Effector memory CD4-positive, alpha-beta T cell (primary cell): ENCODE results near the gene RBM38.

ENCODE experiments used
- DNase-seq, 3 donors: peaks; one replicate each; pipeline ENCODE4 v3.0.0-alpha.2; 2020
- H3K27ac ChIP-seq: 2 replicates; pipeline ENCODE4 v1.7.0; 2013; ENCODE audit warnings: mild to moderate bottlenecking, low read length, moderate library complexity; ENCODE audit not compliant: insufficient read depth, poor library complexity, severe bottlenecking
- H3K27me3 ChIP-seq: replicated peaks from 2 replicates; pipeline ENCODE4 v1.7.0; 2013; ENCODE audit warnings: mild to moderate bottlenecking, low read length; ENCODE audit not compliant: insufficient read depth, control insufficient read depth, poor library complexity, severe bottlenecking
- H3K36me3 ChIP-seq: 2 replicates; pipeline ENCODE4 v1.7.0; 2013; ENCODE audit warnings: mild to moderate bottlenecking, low read length, moderate library complexity; ENCODE audit not compliant: control insufficient read depth, insufficient read depth
- H3K4me1 ChIP-seq: 2 replicates; pipeline ENCODE4 v1.7.0; 2013; ENCODE audit warnings: low read length, mild to moderate bottlenecking; ENCODE audit not compliant: control insufficient read depth, insufficient read depth, poor library complexity, severe bottlenecking
- H3K4me3 ChIP-seq: 2 replicates; pipeline ENCODE4 v1.7.0; 2013; ENCODE audit warnings: low read length, low read depth, mild to moderate bottlenecking; ENCODE audit not compliant: insufficient read depth, poor library complexity, severe bottlenecking
- H3K9me3 ChIP-seq: 2 replicates; pipeline ENCODE4 v1.7.0; 2013; ENCODE audit warnings: mild to moderate bottlenecking, low read length, moderate library complexity; ENCODE audit not compliant: control insufficient read depth

RBM38 gene

DNA sequence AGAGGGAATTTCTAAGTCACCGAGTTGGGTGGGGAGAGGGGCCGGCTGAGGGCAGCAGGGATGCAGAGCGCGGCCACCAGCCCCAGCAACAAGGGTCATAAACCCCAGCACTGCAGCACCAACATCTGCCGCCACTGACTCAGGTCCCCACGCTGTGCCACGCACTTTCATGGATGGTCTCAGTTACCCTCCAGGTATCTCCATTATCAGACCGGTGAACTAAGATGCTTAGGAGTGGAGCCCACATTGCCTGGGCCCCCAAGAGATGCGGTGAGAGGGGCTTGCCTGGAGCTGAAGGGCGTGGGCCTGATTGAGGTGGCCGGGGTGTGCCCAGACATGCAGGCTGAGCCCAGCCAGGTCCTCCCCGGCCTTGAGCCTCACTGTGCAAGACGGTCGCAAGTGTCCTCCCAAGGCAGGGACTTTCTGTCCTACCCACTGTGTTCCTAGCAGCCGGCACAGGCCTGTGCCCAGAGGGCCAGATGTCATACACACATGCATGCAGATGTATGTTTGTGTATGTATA, 19.3 kb downstream of the RBM38 start:
- Histone ChIP-seq H3K4me3 (no peak overlapping the region), H3K27ac (no peak overlapping the region), H3K4me1 (no peaks in the 10 kb centered on the region), H3K27me3 (no peaks in the 10 kb centered on the region), H3K36me3 (peaks cover 44% of the 10 kb centered on the region), H3K9me3 (no peaks in the 10 kb centered on the region)
- DNase-seq: no peak

DNA sequence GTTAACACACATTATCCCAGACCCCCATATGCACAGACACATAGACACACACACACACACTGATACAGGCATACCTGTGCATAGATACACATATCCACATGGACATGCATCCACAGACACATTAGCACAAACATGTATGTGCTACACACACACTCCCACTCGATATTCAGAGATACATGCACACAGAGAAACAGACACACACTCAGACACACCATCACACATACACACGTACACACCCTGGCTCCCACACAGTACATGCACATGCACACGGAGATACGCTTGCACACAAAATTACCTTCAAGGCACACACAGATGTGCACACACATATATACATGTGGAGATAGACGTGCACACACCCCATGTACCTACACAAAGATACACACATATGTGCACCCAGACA, 19.7 kb downstream of the RBM38 start:
- no peaks in the 10 kb centered on the region for H3K4me1 ChIP-seq
- H3K9me3 ChIP-seq: no peaks in the 10 kb centered on the region
- peaks cover 39% of the 10 kb centered on the region for H3K36me3 ChIP-seq
- DNase-seq: no peak
- no peak overlapping the region for H3K4me3 ChIP-seq
- no peak overlapping the region for H3K27ac ChIP-seq
- H3K27me3 ChIP-seq: no peaks in the 10 kb centered on the region

DNA sequence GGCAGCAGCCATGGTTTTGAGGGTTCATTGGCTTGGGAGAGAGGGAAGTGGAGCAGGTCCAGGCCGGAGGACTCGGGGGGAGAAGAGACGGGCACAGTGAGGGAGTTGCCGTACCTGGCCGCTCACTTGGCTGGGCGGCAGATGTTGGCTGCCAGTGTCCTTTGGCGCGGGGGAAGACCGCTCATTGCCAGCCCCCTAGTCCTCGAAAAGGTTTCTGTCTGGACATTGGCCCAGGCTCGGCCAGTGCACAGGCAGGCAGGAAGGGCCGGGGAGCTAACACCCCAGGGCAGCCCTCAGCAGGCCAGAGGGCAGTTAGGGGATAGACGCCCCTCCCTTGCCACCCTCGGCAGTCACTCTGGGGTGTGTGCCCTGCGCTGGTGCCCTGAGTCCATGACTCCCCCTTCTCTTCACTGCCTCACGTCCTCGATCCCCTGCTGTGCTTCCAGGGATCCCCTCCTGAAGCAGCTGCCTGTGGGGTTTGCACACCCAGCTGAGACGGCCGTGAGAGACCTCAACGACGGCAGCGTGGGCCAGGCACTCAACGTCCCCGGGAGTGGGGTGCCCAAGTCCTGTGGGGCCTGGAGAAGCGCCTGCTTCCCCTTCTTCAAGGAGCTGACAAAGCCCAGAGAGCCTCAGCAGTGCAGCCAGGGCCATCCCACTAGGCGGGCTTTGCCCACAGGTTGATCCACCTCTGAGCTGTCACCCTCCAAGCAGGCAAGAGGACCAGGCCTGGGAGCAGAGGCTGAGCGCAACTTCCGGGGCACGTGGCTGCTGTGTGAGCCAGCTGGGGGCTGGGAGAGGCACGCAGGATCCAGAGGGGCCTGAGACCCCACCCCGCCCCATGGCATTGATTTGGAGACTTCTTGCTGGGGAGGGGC, 20.4 kb downstream of the RBM38 start:
- Histone ChIP-seq H3K4me3 (no peak overlapping the region), H3K36me3 (peaks cover 32% of the 10 kb centered on the region), H3K4me1 (no peaks in the 10 kb centered on the region), H3K9me3 (no peaks in the 10 kb centered on the region), H3K27me3 (no peaks in the 10 kb centered on the region), H3K27ac (no peak overlapping the region)
- no peak for DNase-seq

DNA sequence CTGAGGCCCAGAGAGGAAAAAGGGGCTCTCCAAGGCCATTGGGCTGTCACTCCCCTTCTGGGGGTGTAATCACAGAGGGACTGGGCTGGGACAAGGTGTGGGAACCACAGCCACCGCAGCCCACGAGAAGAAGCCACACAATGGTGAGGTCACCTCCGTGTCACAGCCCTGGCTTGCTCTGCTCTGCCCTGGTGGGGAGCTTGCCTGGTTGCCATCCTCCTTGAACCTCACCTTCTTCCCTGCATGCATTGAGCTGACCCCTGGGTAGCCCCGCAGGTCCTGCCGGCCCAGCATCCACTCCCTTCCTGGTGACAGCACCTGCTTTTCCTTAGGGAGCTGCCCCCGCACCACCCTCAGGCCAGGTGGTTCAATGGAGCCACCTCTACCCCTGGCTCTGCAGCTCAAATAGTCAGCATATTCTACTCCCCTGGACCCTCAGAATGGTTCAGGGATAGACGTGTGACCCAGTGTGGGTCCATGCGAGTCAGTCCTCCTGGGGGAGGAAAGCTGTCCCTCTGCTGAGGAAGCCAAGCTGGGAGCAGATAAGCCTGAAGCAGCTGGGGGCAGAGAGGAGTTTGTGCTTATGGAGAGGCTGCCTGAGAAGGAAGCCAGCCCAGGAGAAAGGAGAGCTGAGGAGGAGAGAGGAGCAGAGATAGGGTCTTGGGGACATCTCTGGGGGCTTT, 21.3 kb downstream of the RBM38 start:
- no peak overlapping the region for H3K27ac ChIP-seq
- no peaks in the 10 kb centered on the region for H3K4me1 ChIP-seq
- H3K27me3 ChIP-seq: no peaks in the 10 kb centered on the region
- DNase-seq: peak in 1 of 3 donors; percentile 44
- H3K9me3 ChIP-seq: no peaks in the 10 kb centered on the region
- H3K36me3 ChIP-seq: peaks cover 25% of the 10 kb centered on the region
- H3K4me3 ChIP-seq: no peak overlapping the region

DNA sequence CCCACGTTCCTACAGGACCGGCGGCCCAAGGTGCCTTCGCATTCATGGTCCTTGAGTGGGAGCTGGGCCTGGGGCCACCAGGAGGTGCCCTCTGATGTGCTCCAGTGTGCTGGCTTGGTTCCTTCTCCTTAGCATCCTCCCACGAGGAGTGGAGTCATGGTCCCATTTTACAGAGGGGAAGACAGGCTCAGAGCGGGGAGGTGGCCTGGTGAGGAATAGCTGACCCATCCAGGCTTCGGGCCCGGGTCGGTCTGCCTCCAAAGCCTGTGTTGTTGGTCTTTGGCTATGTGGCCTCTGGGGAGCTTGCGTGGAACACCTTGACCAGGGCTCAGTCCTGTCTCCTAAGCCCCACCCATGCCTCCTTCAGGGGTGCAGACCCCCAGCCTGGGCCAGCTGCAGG, 22.8 kb downstream of the RBM38 start:
- Histone ChIP-seq H3K4me3 (no peak overlapping the region), H3K27me3 (no peaks in the 10 kb centered on the region), H3K9me3 (no peaks in the 10 kb centered on the region), H3K4me1 (peaks cover 3% of the 10 kb centered on the region), H3K27ac (no peak overlapping the region), H3K36me3 (peaks cover 10% of the 10 kb centered on the region)
- no peak for DNase-seq

DNA sequence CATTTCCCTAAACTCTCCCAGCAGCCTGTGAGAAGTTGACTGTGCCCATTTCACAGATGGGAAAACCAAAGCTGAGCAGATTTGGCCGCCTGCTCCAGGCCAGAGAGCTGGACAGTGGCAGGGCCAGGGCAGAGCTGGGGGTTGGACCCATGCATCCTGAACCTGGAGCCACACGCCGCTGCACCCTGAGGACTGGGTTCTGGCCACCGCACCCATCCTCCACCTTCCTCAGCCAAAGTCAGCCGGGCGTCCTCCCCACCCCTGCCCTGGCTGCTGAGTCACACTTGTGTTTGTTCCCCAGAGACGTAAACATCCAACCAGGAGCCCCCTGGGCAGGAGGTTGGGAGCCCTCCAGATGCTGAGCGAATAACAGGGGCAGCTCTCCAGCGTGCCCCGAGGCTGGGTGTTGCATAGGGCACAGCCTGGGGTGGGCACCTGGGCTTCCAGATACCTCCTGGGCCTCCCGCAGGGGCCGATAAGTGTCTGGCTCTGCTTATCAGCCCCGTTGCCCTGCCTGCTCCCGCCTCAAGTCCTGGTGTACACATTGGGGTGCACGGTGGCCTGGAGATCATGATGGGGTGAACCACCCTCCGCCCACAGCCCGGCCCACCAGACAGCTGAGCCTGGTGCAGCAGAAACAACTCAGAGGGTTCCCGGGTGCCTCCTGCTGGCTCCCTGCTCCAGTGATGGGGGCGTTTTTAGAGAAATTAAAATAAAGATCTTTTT, 23.8 kb downstream of the RBM38 start:
- no peaks in the 10 kb centered on the region for H3K9me3 ChIP-seq
- H3K36me3 ChIP-seq: no peaks in the 10 kb centered on the region
- no peak overlapping the region for H3K27ac ChIP-seq
- H3K4me3 ChIP-seq: no peak overlapping the region
- DNase-seq: no peak
- peaks cover 3% of the 10 kb centered on the region for H3K4me1 ChIP-seq
- no peaks in the 10 kb centered on the region for H3K27me3 ChIP-seq

DNA sequence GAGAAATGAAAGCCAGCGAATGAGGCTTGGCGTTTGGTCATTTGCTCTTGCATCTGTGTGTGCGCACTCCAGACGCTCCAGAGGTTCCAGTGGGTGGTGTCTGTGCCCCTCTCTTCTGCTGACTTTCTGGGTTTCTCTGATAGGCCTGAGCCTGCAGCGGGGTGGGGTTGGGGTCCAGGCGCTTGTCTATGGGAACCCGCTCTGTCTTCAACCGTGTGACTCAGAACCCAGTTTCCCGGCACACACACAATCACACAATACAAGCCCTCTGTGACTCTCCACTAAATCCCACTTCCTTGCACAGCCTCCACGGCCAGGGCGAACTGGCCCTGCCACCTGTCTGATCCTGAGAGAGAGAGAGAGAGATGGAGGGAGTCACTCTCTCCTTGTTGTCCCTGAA, 24.6 kb downstream of the RBM38 start:
- H3K4me3 ChIP-seq: no peak overlapping the region

DNA sequence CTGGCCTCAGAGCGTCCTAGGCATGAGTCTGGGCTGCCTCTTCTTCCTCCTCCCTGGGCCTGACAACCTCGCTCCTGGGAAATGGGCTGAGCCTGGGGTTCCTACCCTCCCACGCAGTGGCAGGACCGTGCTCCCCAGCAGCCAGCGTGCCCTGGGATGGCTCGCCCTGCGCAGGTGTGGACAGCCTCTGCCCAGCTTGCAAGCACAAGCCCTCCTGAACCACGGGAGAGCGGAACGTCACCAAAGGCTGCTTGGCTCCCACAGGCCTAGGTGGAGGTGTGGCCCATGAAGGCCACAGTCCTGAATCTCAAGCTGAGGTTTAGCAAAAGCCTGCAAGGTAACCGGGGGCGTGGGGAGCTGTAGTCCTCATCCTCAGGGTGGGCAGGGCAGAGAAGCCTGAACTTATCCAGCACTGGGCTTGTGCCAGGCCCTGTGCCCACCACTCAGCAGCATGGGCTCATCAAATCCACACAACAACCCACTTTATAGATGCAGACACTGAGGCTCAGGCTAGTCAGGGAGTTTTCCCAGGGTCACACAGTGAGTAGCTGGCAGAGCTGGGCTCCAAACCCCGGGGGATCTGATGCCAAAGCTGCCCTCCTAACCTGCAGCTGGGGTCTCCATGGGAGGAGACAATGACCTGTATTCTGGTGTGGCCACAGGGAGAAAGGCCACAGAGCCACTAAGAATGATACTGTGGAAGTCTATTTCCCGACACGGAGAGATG, 25.3 kb downstream of the RBM38 start:
- no peak overlapping the region for H3K4me3 ChIP-seq
- H3K27ac ChIP-seq: no peak overlapping the region
- H3K36me3 ChIP-seq: no peaks in the 10 kb centered on the region
- H3K9me3 ChIP-seq: no peaks in the 10 kb centered on the region
- DNase-seq: no peak
- H3K27me3 ChIP-seq: no peaks in the 10 kb centered on the region
- peaks cover 3% of the 10 kb centered on the region for H3K4me1 ChIP-seq

More for the DNA sequence above, 24.6 kb downstream of the RBM38 start:
- Histone ChIP-seq H3K27ac (no peak overlapping the region), H3K4me1 (peaks cover 3% of the 10 kb centered on the region), H3K9me3 (no peaks in the 10 kb centered on the region), H3K27me3 (no peaks in the 10 kb centered on the region), H3K36me3 (no peaks in the 10 kb centered on the region)
- no peak for DNase-seq

DNA sequence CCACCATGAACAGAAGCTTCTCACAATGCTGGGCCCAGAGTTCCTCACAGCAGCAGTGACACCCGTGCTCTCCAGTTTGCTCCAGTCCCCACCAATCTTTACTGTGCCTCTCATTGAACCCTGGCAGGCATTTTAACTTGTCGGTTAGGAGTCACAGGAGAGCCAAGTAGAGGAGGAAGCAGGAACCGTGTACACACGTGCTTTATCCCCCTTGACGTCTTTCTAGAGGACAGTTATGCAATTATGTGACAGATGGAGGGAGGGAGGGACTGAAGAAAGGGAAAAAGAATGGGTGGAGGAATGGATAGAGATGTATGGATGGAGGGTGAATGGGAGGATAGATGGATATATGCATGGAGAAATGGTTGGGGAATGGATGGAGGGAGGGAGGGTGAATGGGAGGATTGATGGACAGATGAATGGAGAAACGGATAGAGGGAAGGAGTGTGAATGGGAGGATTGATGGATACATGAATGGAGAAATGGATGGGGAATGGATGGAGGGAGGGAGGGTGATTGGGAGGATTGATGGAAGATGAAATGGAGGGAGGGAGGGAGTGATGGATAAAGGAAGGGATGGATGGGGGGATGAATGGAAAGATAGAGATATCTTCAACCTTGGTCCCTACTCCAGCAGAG, 26.0 kb downstream of the RBM38 start:
- Histone ChIP-seq H3K27ac (no peak overlapping the region), H3K36me3 (no peaks in the 10 kb centered on the region), H3K4me1 (peaks cover 3% of the 10 kb centered on the region), H3K4me3 (no peak overlapping the region), H3K27me3 (no peaks in the 10 kb centered on the region), H3K9me3 (no peaks in the 10 kb centered on the region)
- DNase-seq: no peak
